ENCODE data around the gene RASSF4. TPM values are rescaled to one million over a fixed set of nuclear protein-coding genes. Genes with fewer than 3 reads are reported as not detected.
A peak's percentile ranks its signal among the peaks of the same experiment; 100 is the strongest.

Gene RASSF4
- total RNA-seq (17.9 TPM), polyA plus RNA-seq (50.0 TPM)
- long read RNA-seq, donor 1, result 0 reads
- long read RNA-seq, donor 2, result 0 reads
- long read RNA-seq, donor 3, transcript RASSF4-201 (11 exons, 3,641 nt), result major isoform, 6 of 7 reads
- long read RNA-seq, donor 3, partial matches to known transcripts, result 0 of 7 reads
- long read RNA-seq, donor 3, other reads (novel, unspliced or antisense), result 0 of 7 reads
- long read RNA-seq, donor 4, transcript RASSF4-207 (5 exons, 2,275 nt), result major isoform, 5 of 10 reads
- long read RNA-seq, donor 4, partial matches to known transcripts, result 0 of 10 reads
- long read RNA-seq, donor 4, other reads (novel, unspliced or antisense), result 0 of 10 reads
- long read RNA-seq, donor 5, full-length matches to known transcripts, result 14 of 14 reads
- long read RNA-seq, donor 5, partial matches to known transcripts, result 0 of 14 reads
- long read RNA-seq, donor 5, other reads (novel, unspliced or antisense), result 0 of 14 reads
- long read RNA-seq, donor 6, partial matches to known transcripts, result 0 of 2 reads
- long read RNA-seq, donor 6, other reads (novel, unspliced or antisense), result 0 of 2 reads
- long read RNA-seq, donor 7, transcript RASSF4-201 (11 exons, 3,641 nt), result major isoform, 6 of 6 reads
- long read RNA-seq, donor 7, partial matches to known transcripts, result 0 of 6 reads
- long read RNA-seq, donor 7, other reads (novel, unspliced or antisense), result 0 of 6 reads
- long read RNA-seq, donor 8, partial matches to known transcripts, result 0 of 2 reads
- long read RNA-seq, donor 8, other reads (novel, unspliced or antisense), result 0 of 2 reads
- long read RNA-seq, donor 9, partial matches to known transcripts, result 0 of 1 reads
- long read RNA-seq, donor 9, other reads (novel, unspliced or antisense), result 0 of 1 reads
- long read RNA-seq, donor 10, partial matches to known transcripts, result 0 of 1 reads
- long read RNA-seq, donor 10, other reads (novel, unspliced or antisense), result 0 of 1 reads

DNA sequence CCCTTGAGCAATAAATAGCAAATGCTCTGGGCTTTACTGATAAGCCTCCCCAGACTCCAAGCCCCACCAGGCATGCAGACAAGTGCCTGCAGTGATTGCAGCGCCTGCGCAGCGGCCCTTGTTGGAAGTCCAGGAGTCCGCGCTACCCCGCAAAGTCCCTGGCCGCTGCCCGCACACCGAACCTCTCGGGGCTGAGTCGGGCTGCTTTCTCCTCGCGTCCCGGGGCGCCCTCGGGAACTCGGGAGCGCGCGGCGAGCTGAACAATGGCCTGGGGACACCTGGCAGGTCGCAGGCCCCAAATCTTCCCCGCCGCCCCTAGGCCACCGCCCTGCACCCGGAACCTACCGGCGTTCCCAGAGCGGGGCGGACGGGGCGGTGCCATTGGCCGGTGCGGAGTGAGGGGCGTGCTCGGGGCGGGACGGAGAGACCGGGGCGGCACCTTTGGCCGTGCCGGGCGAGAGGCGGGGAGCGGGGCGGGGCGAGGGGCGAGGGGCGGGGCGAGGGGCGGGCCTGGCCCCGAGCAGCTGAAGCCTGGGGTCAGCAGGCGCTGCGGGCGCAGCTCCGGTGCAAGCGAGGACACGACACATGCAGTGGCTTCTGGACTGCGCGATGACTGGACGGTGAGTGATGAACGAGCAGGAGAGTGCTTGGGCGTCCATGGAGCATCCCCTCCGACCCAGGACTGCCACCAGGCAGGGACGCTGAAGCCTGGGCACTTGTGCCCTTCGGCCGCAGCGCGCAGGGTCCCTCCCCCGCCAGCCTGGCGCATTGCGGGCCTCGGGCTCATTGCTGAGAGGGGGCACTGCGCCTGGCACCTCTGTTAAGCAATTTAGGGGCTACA is at the start of gene RASSF4:
RASSF4 (plus strand) TSS at position 556 of the 841 bp plus-strand sequence. CDS start 10,401 bp downstream, outside the sequence.
- no peaks in the 10 kb centered on the region for H3K27me3 ChIP-seq (ENCODE audit: control insufficient read depth in 2 of 2, insufficient read depth in 1 of 2, low read length in 1 of 2)
- H3K36me3 ChIP-seq (ENCODE audit: control insufficient read depth in 2 of 2, insufficient read depth in 2 of 2, low read length in 1 of 2), result peaks cover 0 to 6% of the 10 kb centered on the region in 2 donors
- peaks cover 36 to 53% of the 10 kb centered on the region in 2 donors for H3K4me1 ChIP-seq (ENCODE audit: control insufficient read depth in 2 of 2, insufficient read depth in 2 of 2, low read length in 2 of 2)
- peaks cover 1 to 3% of the 10 kb centered on the region in 2 donors for H3K9me3 ChIP-seq (ENCODE audit: control insufficient read depth in 2 of 2, insufficient read depth in 1 of 2, low read length in 1 of 2)
- peak in 8 of 9 donors; percentile 45 to 92 (median 79) for DNase-seq (ENCODE audit: low read depth in 6 of 9, low spot score in 9 of 9)
- WGBS, result 2% methylated on average over 74 of the region's 74 CpGs
- peak within 1 kb of the TSS; percentile 75 to 81 for H3K4me3 ChIP-seq (ENCODE audit: low read length in 2 of 2)
- peak within 1 kb of the TSS; percentile 48 to 93 for H3K27ac ChIP-seq (ENCODE audit: low read depth in 1 of 2, low read length in 1 of 2)

GRCh38 chr10:44909910-44910309 is 49.7 kb upstream of the RASSF4 start:
- H3K27me3 ChIP-seq (ENCODE audit: control insufficient read depth in 2 of 2, insufficient read depth in 1 of 2, low read length in 1 of 2), result no peaks in the 10 kb centered on the region
- DNase-seq (ENCODE audit: low read depth in 6 of 9, low spot score in 9 of 9), result no peak
- H3K4me3 ChIP-seq (ENCODE audit: low read length in 2 of 2), result no peak overlapping the region
- peaks cover 19 to 67% of the 10 kb centered on the region in 2 donors for H3K4me1 ChIP-seq (ENCODE audit: control insufficient read depth in 2 of 2, insufficient read depth in 2 of 2, low read length in 2 of 2)
- H3K27ac ChIP-seq (ENCODE audit: low read depth in 1 of 2, low read length in 1 of 2), result no peak overlapping the region
- H3K9me3 ChIP-seq (ENCODE audit: control insufficient read depth in 2 of 2, insufficient read depth in 1 of 2, low read length in 1 of 2), result peaks cover 0 to 9% of the 10 kb centered on the region in 2 donors
- no peaks in the 10 kb centered on the region for H3K36me3 ChIP-seq (ENCODE audit: control insufficient read depth in 2 of 2, insufficient read depth in 2 of 2, low read length in 1 of 2)
- 100% methylated on average over 1 of the region's 1 CpG for WGBS

DNA sequence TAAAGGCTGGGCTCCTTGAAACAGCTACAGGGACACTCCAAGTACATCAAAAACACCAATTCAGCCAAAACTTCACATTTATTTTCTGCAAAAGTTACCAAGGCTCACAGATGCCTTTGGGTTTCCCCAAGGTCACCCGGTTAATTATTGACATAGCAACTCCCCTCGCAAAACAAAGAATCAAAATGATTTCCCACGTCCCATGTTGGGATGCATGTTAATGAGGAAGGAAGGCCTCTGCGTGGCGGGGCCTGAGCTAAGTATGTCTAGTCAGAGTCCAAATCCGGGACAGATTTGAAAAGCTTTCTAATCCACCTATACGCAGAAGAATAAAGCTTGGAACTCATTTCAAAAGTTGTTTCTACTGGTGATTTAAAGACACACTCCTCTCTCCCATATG is 49.0 kb upstream of the RASSF4 start:
- peaks cover 0 to 4% of the 10 kb centered on the region in 2 donors for H3K9me3 ChIP-seq (ENCODE audit: control insufficient read depth in 2 of 2, insufficient read depth in 1 of 2, low read length in 1 of 2)
- 83% methylated on average over 7 of the region's 7 CpGs for WGBS
- H3K4me1 ChIP-seq (ENCODE audit: control insufficient read depth in 2 of 2, insufficient read depth in 2 of 2, low read length in 2 of 2), result peaks cover 19 to 69% of the 10 kb centered on the region in 2 donors
- no peaks in the 10 kb centered on the region for H3K36me3 ChIP-seq (ENCODE audit: control insufficient read depth in 2 of 2, insufficient read depth in 2 of 2, low read length in 1 of 2)
- H3K27ac ChIP-seq (ENCODE audit: low read depth in 1 of 2, low read length in 1 of 2), result peak overlapping the region in 1 of 2 donors; percentile 44
- no peaks in the 10 kb centered on the region for H3K27me3 ChIP-seq (ENCODE audit: control insufficient read depth in 2 of 2, insufficient read depth in 1 of 2, low read length in 1 of 2)
- H3K4me3 ChIP-seq (ENCODE audit: low read length in 2 of 2), result no peak overlapping the region
- DNase-seq (ENCODE audit: low read depth in 6 of 9, low spot score in 9 of 9), result no peak

DNA sequence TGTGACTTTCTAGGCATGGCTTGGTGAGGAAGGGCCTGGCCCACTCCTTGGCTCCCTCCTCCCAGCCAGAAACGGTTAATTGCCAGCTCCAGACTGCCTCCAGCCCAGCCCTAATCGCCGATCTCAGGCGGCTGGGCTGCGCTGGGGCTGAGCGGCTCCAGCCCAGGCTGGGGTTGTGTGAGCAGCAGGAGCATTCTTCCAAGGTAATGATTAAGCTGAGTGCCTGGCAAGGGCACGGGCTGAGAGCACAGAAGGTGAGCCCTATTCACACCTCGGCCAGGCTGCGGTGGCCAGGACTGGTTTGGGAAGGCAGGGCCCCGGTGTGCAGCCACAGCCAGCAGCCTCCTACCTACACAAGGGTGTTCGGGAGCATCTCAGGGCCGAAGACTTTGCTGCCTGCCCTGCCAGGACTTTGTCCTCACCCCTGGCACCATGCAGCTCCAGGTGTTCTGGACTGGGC is 48.5 kb upstream of the RASSF4 start, which contains the start of gene TMEM72:
TMEM72 (plus strand) TSS at position 257 of the 460 bp plus-strand sequence; CDS start at position 433, 176 bp downstream.
- Histone ChIP-seq H3K9me3 (ENCODE audit: control insufficient read depth in 2 of 2, insufficient read depth in 1 of 2, low read length in 1 of 2) (peaks cover 0 to 4% of the 10 kb centered on the region in 2 donors), H3K36me3 (ENCODE audit: control insufficient read depth in 2 of 2, insufficient read depth in 2 of 2, low read length in 1 of 2) (no peaks in the 10 kb centered on the region), H3K27me3 (ENCODE audit: control insufficient read depth in 2 of 2, insufficient read depth in 1 of 2, low read length in 1 of 2) (no peaks in the 10 kb centered on the region), H3K27ac (ENCODE audit: low read depth in 1 of 2, low read length in 1 of 2) (peak within 1 kb of the TSS in 1 of 2 donors; percentile 44), H3K4me1 (ENCODE audit: control insufficient read depth in 2 of 2, insufficient read depth in 2 of 2, low read length in 2 of 2) (peaks cover 19 to 69% of the 10 kb centered on the region in 2 donors), H3K4me3 (ENCODE audit: low read length in 2 of 2) (no peak within 1 kb of the TSS)
- DNase-seq (ENCODE audit: low read depth in 6 of 9, low spot score in 9 of 9), result no peak
- 86% methylated on average over 12 of the region's 12 CpGs for WGBS

DNA sequence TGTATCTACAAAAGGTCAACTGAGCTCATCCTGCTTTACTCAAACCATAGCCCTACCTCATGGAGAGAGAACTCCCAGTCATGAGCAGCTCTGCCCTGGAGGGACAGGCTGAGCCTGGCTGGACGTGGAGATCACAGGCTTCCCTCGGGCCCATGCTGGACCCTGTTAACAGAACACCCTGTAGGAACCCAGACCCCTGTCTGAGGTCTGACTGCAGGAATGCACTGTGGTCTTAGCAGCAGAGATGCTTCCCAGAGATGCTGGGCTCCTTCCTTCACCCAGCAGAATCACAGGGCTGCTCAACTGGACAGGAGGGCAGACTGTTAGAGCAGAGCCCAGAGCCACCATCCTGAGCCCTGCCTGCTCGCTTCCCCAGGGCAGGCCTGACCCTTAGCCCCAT is 47.7 kb upstream of the RASSF4 start:
- H3K27me3 ChIP-seq (ENCODE audit: control insufficient read depth in 2 of 2, insufficient read depth in 1 of 2, low read length in 1 of 2), result no peaks in the 10 kb centered on the region
- DNase-seq (ENCODE audit: low read depth in 6 of 9, low spot score in 9 of 9), result no peak
- no peak overlapping the region for H3K4me3 ChIP-seq (ENCODE audit: low read length in 2 of 2)
- no peaks in the 10 kb centered on the region for H3K36me3 ChIP-seq (ENCODE audit: control insufficient read depth in 2 of 2, insufficient read depth in 2 of 2, low read length in 1 of 2)
- peaks cover 19 to 69% of the 10 kb centered on the region in 2 donors for H3K4me1 ChIP-seq (ENCODE audit: control insufficient read depth in 2 of 2, insufficient read depth in 2 of 2, low read length in 2 of 2)
- no peak overlapping the region for H3K27ac ChIP-seq (ENCODE audit: low read depth in 1 of 2, low read length in 1 of 2)
- H3K9me3 ChIP-seq (ENCODE audit: control insufficient read depth in 2 of 2, insufficient read depth in 1 of 2, low read length in 1 of 2), result peaks cover 0 to 4% of the 10 kb centered on the region in 2 donors
- WGBS, result 98% methylated on average over 3 of the region's 3 CpGs

- Histone ChIP-seq H3K36me3 (ENCODE audit: control insufficient read depth in 2 of 2, insufficient read depth in 2 of 2, low read length in 1 of 2) (no peaks in the 10 kb centered on the region), H3K9me3 (ENCODE audit: control insufficient read depth in 2 of 2, insufficient read depth in 1 of 2, low read length in 1 of 2) (peaks cover 0 to 4% of the 10 kb centered on the region in 2 donors), H3K4me3 (ENCODE audit: low read length in 2 of 2) (peak overlapping the region; percentile 14 to 29), H3K27ac (ENCODE audit: low read depth in 1 of 2, low read length in 1 of 2) (peak overlapping the region; percentile 61 to 97), H3K27me3 (ENCODE audit: control insufficient read depth in 2 of 2, insufficient read depth in 1 of 2, low read length in 1 of 2) (no peaks in the 10 kb centered on the region), H3K4me1 (ENCODE audit: control insufficient read depth in 2 of 2, insufficient read depth in 2 of 2, low read length in 2 of 2) (peaks cover 19 to 61% of the 10 kb centered on the region in 2 donors)
- DNase-seq (ENCODE audit: low read depth in 6 of 9, low spot score in 9 of 9), result peak; percentile 49 to 91 (median 75)
- WGBS, result 10% methylated on average over 12 of the region's 12 CpGs
These were observed 46.1 kb upstream of the RASSF4 start for GRCh38 chr10:44913350-44914081.

DNA sequence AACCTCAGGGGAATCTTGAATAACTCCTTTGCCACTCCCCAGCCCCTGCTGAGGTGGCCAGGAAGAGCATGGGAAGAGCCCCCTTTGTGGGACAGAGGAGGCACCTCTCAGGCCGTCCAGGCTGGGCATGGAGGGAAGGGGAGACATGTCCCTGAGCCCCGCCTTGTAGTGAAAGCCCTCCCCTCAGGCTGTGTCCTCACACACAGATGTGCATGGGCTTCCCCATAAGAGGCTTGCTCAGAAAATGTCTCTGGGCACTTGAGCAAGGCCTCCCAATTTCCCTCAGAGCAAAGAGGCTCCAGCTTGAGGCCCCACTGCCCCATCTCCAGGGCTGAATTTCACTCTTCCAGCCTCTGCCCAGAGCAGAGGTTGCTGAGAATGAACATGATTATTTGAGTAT is 44.7 kb upstream of the RASSF4 start:
- H3K9me3 ChIP-seq (ENCODE audit: control insufficient read depth in 2 of 2, insufficient read depth in 1 of 2, low read length in 1 of 2), result peaks cover 0 to 4% of the 10 kb centered on the region in 2 donors
- H3K27me3 ChIP-seq (ENCODE audit: control insufficient read depth in 2 of 2, insufficient read depth in 1 of 2, low read length in 1 of 2), result no peaks in the 10 kb centered on the region
- no peaks in the 10 kb centered on the region for H3K36me3 ChIP-seq (ENCODE audit: control insufficient read depth in 2 of 2, insufficient read depth in 2 of 2, low read length in 1 of 2)
- 93% methylated on average over 2 of the region's 2 CpGs for WGBS
- no peak overlapping the region for H3K4me3 ChIP-seq (ENCODE audit: low read length in 2 of 2)
- peak overlapping the region in 1 of 2 donors; percentile 26 for H3K27ac ChIP-seq (ENCODE audit: low read depth in 1 of 2, low read length in 1 of 2)
- no peak for DNase-seq (ENCODE audit: low read depth in 6 of 9, low spot score in 9 of 9)
- H3K4me1 ChIP-seq (ENCODE audit: control insufficient read depth in 2 of 2, insufficient read depth in 2 of 2, low read length in 2 of 2), result peaks cover 14 to 48% of the 10 kb centered on the region in 2 donors

GRCh38 chr10:44916429-44916828 is 43.2 kb upstream of the RASSF4 start:
- Histone ChIP-seq H3K4me1 (ENCODE audit: control insufficient read depth in 2 of 2, insufficient read depth in 2 of 2, low read length in 2 of 2) (peaks cover 14 to 37% of the 10 kb centered on the region in 2 donors), H3K27me3 (ENCODE audit: control insufficient read depth in 2 of 2, insufficient read depth in 1 of 2, low read length in 1 of 2) (no peaks in the 10 kb centered on the region), H3K36me3 (ENCODE audit: control insufficient read depth in 2 of 2, insufficient read depth in 2 of 2, low read length in 1 of 2) (no peaks in the 10 kb centered on the region), H3K27ac (ENCODE audit: low read depth in 1 of 2, low read length in 1 of 2) (no peak overlapping the region), H3K9me3 (ENCODE audit: control insufficient read depth in 2 of 2, insufficient read depth in 1 of 2, low read length in 1 of 2) (no peaks in the 10 kb centered on the region), H3K4me3 (ENCODE audit: low read length in 2 of 2) (no peak overlapping the region)
- DNase-seq (ENCODE audit: low read depth in 6 of 9, low spot score in 9 of 9), result no peak
- 96% methylated on average over 2 of the region's 2 CpGs for WGBS

All from thymus (tissue), 14 donors.